Vagina (tissue), 2 donors: ENCODE data around the gene TRIB2.

Source experiments
- CTCF ChIP-seq, 3 experiments: fragments of 450-650 bp in 2 of 3; fragments of 200-600 bp in 1 of 3; sonication (generic) in 1 of 3; IDR thresholded peaks; one replicate each; pipeline ENCODE4 v1.5.1; 2017 to 2019; ENCODE audit warnings: antibody characterized with exemption in 3 of 3, mild to moderate bottlenecking in 2 of 3, moderate library complexity in 2 of 3
- POLR2A ChIP-seq, 2 donors: fragments of 450-650 bp; IDR thresholded peaks; one replicate each; pipeline ENCODE4 v1.6.1; 2017; ENCODE audit warnings: antibody characterized with exemption in 2 of 2, mild to moderate bottlenecking in 2 of 2, moderate library complexity in 2 of 2
- POLR2AphosphoS5 ChIP-seq, 2 donors: sonication (generic); formaldehyde crosslinking; IDR thresholded peaks; one replicate each; pipeline ENCODE4 v1.9.0; 2017; ENCODE audit warnings: antibody characterized with exemption in 2 of 2, mild to moderate bottlenecking in 2 of 2, low read depth in 1 of 2; ENCODE audit not compliant: insufficient read depth in 1 of 2

GRCh38 chr2:12730265-12730664 lies 13.5 kb downstream of the TRIB2 start:
- TF ChIP-seq CTCF (IDR thresholded peaks at IDR 0.05) = no peak
- TF ChIP-seq POLR2AphosphoS5 (IDR thresholded peaks at IDR 0.05; ENCODE audit: insufficient read depth in 1 of 2, low read depth in 1 of 2) = no peak
- no peak for TF ChIP-seq POLR2A (IDR thresholded peaks at IDR 0.05)
